ENCODE results near the gene ACCS. TPM values are rescaled to one million over a fixed set of nuclear protein-coding genes. Genes with fewer than 3 reads are reported as not detected.

The ACCS gene
- total RNA-seq, 1 experiment from 2014 or later: 5.9 TPM

- no peak for DNase-seq (ENCODE audit: extremely low read depth, low read depth)
These were observed 60.2 kb downstream of the ACCS start for GRCh38 chr11:44126304-44126703.

- DNase-seq (ENCODE audit: extremely low read depth, low read depth): no peak
These were observed 61.1 kb downstream of the ACCS start for GRCh38 chr11:44127130-44127529.

GRCh38 chr11:44128729-44129128, 62.7 kb downstream of the ACCS start:
- DNase-seq (ENCODE audit: extremely low read depth, low read depth): no peak

- DNase-seq (ENCODE audit: extremely low read depth, low read depth): no peak
These were observed 64.7 kb downstream of the ACCS start for GRCh38 chr11:44130751-44131150.

- peak; percentile 24 for DNase-seq (ENCODE audit: extremely low read depth, low read depth)
These were observed 67.4 kb downstream of the ACCS start for GRCh38 chr11:44133335-44133946.

Other genes with a start within 250 kb of the ACCS start
- 41.5 and 48.3 TPM in 2 replicates for gene ALKBH3, start 185.4 kb upstream of the ACCS start, total RNA-seq (2014; rRNA removed; shearing (Covaris generic))
- 1.8 and 2.2 TPM in 2 replicates for gene C11orf96, start 123.6 kb upstream of the ACCS start, total RNA-seq (2014; rRNA removed; shearing (Covaris generic))
- not detected in 2 replicates for gene ACCSL, start 18.3 kb upstream of the ACCS start, total RNA-seq (2014; rRNA removed; shearing (Covaris generic))
- gene EXT2, start 29.4 kb downstream of the ACCS start, total RNA-seq (2014; rRNA removed; shearing (Covaris generic)): 63.8 and 70.5 TPM in 2 replicates
- 0.62 and 0.81 TPM in 2 replicates for gene ALX4, start 243.9 kb downstream of the ACCS start, total RNA-seq (2014; rRNA removed; shearing (Covaris generic))

Data from NCI-H460 (cell line).